GM19372 (cell line): Measurements from ENCODE around the gene ZNF708.
"Not testable (repeated sequence)": the region's sequence is repeated elsewhere in the genome, so short reads cannot be mapped to it uniquely, and the experiment has no call there.

ENCODE experiments used
- ATAC-seq: cut with Tn5 transposase; IDR thresholded peaks from one replicate; pipeline ENCODE4 v1.9.1; 2021; ENCODE audit warnings: mild to moderate bottlenecking, low read depth, moderate library complexity; ENCODE audit not compliant: unreplicated experiment

The ZNF708 gene

DNA sequence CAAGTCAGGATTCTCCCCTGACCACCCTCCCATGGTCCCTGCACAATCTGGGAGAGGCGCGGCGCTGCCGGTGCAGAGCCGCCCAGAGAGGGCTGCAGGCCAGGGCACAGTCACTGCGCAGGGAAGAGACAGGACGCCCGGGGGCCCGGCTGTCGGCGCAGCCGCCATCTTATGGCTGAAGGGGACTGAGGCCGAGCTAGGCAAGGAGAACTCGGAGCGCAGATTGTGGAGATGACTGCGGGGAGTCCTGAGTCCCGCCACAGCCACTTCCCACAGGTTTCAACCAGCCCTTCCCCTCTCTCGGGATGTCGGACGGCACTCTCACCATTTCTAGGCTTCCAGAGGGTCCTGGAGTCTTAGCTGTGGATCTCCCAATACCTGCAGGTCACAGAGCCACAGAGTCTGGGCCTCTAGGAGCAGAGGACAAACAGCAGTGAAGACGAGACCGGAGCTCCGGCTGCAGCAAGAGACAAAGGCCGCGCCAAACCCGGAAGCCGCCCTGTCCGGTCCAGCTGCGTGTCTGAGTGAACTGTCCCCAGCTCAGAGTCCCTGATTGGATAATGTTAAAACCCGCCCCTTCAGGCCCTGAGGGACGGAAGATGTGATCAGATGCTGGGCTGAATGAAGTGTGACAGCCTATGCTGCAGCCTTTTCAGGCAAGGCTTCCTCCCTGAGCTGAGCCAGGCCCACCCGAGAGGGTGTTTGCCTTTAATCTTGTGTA is at the start of gene ZNF708:
TSS of gene ZNF708 (minus strand) at position 526 of the 721 bp plus-strand sequence. CDS start at position 328, 198 bp downstream.
- ATAC-seq: peak; percentile 98

DNA sequence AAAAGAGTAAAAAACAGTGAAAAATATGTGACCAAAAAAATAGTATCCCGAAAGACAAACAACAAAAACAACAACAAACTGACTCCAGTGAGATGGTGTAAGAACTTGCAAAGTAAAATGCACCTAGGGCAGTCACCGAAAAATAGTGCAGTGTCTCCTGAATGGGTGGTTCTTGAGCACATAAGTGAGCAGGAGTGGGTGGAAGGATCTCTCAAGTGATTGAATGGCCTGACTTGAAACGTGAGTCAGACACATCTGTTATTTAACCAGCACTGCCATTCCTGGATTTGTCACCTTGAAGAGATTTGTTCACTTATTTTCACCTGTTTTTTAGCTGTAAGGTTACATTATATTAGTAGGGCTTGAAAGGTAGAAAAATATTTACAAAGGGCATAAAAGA is 33.1 kb upstream of the ZNF708 start:
- no peak for ATAC-seq

DNA sequence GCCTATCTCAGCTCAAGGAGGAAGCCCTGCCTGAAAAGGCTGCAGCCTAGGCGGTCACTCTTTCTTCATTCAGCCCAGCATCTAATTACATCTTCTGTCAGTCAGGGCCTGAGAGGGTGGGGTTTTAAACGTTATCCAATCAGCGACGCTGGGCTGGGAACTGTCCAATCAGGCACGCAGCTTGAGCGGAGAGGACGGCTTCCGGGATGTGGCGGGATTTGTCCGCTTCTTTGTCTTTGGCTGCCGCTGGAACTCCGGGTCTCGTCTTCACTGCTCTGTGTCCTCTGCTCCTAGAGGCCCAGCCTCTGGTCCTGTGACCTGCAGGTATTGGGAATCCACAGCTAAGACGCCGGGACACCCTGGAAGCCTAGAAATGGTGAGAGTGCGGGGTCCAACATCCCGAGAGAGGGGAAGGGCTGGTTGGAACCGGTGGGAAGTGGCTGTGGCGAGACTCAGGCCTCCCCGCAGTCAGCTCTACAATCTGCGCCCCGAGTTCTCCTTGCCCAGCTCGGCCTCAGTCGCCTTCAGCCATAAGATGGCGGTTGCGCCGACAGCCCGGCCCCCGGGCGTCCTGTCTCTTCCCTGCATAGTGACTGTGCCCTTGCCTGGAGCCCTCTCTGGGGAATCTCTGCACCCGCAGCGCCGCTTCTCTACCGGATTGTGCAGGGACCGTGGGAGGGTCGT is 29.7 kb upstream of the ZNF708 start, which contains the start of gene ZNF738:
TSS of gene ZNF738 (plus strand) at position 233 of the 684 bp plus-strand sequence. CDS start at position 374, 141 bp downstream.
- peak; percentile 95 for ATAC-seq

DNA sequence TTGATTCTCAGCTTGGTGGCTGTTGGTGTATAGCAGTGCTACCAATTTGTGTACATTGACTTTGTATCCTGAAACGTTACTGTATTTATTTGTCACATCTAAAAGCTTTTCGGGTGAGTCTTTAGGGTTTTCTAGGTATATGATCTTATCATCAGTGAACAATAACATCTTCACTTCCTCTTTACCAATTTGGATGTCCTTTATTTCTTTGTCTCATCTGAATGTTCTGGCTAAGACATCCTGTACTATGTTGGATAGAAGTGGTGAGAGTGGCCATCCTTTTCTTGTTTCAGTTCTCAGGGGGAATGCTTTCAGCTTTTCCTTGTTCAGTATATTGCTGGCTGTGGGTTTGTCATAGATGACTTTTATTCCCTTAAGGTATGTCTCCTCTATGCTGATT is 23.6 kb upstream of the ZNF708 start:
- ATAC-seq: no peak

DNA sequence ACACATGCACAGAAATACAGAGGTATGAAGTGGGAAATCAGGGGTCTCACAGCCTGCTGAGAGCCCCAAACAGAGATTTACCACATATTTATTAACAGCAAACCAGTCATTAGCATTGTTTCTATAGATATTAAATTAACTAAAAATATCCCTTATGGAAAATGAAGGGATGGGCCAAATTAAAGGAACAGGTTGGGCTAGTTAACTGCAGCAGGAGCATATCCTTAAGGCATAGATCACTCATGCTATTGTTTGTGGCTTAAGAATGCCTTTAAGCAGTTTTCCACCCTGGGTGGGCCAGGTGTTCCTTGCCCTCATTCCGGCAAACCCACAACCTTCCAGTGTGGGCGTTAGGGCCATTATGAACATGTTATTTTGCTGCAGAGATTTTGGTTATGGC is 15.6 kb upstream of the ZNF708 start:
- ATAC-seq: not testable (repeated sequence)

DNA sequence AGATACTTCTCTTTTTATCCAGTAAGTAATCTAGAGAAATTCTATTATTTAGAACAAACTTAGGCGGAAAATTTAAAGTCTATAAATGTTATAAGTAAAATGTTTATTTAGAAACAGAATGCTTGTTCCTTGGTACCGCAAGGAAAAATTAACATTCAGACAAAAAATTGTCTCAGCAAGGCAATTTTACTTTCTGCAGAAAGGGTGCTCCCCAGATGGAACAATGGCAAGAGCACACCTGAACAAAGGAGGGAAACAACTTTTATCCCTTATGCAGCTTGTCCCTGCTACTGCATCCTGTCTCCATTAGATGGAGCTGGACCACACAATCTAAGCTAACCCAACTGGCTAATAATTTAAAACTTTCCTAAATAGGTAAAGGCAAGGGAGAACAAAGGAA is 6.5 kb upstream of the ZNF708 start:
- ATAC-seq: no peak

DNA sequence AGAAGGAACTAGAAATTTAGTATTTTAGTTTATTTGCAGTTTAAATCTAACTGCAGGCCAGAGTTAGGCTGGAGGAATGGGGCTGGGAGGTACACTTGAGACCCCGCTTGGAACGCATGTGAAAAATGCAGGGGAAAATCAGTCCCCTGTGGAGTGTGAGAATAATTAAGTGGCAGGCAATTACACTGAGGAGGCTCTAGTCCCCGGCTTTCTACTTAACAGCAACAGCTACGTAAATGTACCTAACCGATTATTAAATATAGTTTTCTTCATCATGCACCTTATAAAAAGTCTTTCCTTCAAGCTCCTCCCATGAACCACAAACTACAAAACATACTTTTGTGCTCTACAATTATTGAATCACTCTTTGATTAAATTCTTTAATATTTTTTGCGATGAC is 804 bp downstream of the ZNF708 start:
- no peak for ATAC-seq

DNA sequence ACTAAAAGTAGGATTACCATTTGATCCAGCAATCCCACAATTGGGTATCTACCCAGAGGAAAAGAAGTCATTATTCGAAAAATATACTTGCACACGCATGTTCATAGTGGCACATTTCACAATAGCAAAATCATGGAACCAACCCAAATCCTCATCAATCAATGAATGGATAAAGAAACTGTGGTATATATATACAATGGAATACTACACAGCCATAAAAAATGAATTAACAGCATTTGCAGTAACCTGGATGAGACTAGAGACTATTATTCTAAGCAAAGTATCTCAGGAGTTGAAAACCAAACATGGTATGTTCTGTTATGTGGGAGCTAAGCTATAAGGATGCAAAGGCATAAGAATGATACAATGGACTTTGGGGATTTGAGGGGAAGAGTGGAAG is 3.0 kb downstream of the ZNF708 start:
- no peak for ATAC-seq

DNA sequence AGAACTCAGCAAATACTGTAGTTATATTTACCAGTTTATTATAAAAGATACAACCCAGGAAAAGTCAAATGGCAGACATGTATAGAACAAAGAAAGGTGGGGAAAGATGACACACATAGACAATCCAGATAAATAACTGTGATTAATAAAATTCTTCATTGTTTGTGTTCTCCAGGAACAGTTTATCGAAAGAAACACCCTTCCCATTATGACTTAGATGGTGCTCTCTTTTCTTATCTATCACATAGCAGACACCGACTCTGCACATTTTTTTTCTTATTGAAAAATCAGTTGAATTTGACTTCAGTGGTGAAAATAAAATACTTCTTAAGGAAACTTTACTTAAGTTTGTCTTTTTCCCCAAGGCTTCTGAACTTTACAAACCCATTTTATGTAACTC is 6.2 kb downstream of the ZNF708 start:
- ATAC-seq: no peak

DNA sequence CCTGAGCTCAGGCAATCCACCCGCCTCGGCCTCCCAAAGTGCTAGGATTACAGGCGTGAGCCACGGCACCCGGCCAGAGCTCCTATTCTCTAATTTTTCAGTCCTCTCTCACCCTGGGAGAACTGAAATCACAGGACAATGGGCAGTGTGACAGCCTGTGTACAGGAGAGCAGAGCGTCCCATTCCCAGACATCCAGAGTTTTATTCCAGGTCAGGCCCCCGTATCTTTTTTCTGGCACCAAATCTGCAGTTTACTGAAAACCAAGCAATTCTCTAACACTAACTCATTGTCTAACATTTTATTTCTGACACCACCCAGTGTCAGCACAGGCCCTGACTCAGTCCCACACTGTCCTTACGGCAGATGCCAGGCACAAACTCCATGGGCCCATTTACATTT is 6.7 kb downstream of the ZNF708 start:
- ATAC-seq: no peak

DNA sequence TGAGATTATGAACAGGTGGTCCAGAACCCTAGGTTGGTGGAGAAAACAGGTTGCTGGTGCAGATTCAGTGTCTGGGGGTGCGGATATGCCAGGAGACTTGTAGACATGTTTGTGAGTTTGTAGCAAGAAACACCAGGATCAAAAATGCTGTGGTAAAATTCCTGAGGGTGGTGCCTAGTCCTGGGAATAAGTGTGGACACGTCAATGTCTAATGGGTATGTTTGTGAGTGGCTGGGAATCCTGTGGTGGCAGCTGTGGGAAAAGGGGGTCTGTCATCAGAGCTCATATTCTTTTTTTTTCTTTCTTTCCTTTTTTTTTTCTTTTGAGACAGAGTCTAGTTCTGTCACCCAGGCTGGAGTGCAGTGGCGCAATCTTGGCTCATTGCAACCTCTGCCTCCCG is 7.2 kb downstream of the ZNF708 start:
- ATAC-seq: no peak

DNA sequence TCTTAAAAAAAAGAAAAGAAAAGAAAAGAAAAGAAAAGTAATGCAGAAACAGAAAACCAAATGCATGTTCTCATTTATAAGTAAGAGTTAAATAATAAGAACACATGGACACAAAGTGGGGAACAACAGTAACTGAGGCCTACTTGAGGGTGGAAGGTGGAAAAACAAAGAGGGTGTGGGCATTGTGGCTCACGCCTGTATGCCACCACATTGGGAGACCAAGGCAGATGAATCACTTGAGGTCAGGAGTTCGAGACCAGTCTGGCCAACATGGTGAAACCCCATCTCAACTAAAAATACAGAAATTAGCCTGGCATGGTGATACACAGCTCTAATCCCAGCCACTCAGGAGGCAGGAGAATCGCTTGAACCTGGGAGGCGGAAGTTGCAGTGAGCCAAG is 8.1 kb downstream of the ZNF708 start:
- no peak for ATAC-seq

DNA sequence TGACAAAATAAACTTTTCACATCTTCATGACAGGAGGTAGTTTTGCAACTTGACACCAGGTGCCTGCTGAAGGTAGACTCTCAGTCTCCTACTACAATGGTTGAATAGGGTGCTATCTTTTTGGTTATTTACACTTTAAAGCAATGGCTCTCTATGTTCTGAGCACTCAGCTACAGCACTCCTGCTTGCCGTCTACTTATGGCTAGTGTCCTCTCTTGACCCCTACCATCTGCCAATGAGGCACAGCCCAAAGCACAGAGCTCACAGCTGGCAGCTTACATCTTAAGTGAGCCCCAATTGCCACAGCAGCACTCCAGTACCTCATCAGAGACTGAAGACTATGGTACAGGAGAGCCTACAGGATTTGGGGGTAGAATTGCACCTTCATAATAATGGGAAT is 11.4 kb downstream of the ZNF708 start:
- no peak for ATAC-seq

DNA sequence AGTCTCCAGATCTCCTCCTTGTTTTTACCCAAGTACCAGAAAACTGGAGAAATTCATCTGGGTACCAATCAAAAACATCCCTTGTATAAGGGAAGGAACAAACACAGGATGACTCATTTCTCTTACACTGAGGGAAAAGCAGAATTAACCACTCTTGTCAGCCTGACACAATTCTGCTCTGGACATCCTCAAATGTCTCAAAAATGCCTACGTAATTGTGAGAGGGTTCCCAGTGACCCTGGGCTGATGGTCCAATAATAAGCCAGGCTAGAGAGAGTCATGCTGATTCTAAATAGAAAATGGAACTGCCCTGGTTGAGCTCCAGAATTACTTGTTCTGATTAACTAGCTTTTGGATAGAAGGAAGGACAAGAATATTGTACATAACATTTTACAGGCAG is 14.5 kb downstream of the ZNF708 start:
- no peak for ATAC-seq

DNA sequence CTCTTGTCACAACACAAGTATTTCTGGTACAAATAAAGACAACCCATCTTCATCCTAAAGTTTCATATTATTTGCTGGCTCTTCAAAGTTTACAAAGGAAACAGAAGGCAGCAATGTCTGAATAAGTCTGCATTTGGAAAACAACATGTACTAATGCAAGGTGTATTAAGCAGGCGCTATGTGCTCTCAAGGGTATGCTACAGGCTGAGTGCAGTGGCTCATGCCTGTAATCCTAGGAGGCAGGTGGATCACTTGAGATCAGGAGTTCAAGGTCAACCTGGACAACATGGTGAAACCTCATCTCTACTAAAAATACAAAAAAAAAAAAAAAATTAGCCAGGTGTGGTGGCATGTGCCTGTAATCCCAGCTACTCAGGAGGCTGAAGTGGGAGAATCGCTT is 16.4 kb downstream of the ZNF708 start:
- not testable (repeated sequence) for ATAC-seq

DNA sequence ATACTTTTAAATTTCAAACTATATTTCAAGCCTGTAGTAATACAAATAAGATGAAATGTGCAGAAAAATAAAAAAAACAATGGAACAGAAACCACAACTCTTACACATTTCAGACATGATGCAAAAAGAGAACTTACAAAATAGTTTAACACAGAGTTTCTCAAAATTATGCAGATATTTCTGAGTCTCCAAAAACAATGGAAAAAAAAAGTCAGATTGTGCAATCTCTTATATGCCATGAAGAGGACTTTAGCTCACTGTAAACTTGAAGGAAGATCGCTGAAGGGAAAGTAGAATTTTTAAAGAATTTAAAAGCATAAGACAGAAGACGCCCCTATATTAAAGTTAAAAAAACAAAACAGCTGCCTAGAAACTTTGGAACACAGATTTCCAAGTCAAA is 20.4 kb downstream of the ZNF708 start:
- ATAC-seq: no peak

DNA sequence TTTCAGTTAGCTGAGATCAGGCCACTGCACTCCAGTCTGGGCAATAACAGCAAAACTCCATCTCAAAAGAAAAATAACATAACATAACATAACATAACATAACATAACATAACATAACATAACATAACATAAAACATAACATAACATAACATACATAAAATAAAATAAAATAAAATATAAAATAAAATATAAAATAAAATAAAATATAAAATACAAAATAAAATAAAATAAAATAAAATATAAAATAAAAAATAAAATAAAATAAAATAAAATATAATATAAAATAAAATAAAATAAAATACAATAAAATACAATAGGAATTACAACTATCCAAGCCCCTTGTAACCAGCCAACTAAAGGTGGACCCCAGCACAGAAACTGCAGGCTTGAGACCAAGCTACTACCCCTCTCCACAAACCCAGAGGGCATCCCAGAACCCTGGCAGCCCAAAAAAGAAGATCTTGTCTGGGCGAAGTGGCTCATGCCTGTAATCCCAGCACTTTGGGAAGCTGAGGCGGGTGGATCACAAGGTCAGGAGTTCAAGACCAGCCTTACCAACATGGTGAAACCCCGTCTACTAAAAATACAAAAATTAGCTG is 22.2 kb downstream of the ZNF708 start:
- not testable (repeated sequence) for ATAC-seq

DNA sequence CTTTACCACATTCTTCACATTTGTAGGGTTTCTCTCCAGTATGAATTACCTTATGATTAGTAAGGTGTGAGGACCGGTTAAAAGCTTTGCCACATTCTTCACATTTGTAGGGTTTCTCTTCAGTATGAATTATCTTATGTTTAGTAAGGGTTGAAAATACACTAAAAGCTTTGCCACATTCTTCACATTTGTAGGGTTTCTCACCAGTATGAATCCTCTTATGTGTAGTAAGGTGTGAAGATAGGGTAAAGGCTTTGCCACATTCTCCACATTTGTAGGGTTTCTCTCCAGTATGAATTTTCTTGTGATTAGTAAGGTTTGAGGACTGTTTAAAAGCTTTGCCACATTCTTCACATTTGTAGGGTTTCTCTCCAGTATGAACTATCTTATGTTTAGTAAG is 35.4 kb downstream of the ZNF708 start:
- ATAC-seq: not testable (repeated sequence)

DNA sequence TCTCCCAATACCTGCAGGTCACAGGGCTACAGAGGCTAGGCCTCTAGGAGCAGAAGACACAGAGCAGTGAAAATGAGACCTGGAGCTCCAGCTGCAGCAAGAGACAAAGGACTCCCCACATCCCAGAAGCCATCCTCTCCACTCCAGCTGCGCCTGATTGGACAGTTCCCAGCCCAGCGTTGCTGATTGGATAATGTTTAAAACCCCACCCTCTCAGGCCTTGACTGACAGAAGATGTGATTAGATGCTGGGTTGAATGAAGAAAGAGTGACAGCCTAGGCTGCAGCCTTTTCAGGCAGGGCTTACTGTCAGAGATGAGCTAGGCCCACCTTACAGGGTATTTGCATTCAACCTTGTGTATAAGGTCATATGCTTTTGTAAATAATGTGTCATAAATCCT is 59.4 kb downstream of the ZNF708 start:
- ATAC-seq: no peak

DNA sequence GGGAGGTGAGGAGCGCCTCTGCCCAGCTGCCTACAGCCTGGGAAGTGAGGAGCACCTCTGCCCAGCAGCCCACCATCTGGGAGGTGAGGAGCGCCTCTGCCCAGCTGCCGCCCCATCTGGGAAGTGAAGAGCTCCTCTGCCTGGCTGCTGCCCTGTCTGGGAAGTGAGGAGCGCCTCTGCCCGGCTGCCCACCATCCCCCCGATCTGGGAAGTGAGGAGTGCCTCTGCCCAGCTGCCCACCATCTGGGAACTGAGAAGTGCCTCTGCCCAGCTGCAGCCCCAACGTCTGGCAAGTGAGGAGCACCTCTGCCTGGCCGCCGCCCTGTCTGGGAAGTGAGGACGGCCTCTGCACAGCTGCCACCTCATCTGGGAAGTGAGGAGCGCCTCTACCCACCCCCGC is 64.3 kb downstream of the ZNF708 start:
- ATAC-seq: no peak

DNA sequence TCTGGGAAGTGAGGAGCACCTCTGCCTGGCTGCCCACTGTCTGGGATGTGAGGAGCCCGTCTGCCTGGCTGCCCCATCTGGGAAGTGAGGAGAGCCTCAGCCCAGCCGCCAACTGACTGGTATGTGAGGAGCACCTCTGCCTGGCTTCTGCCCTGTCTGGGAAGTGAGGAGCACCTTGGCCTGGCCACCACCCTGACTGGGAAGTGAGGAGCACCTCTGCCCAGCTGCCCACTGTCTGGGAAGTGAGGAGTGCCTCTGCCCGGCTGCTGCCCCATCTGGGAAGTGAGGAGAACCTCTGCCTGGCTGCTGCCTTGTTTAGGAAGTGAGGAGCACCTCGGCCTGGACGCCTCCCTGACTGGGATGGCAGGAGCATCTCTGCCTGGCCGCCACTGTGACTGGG is 64.8 kb downstream of the ZNF708 start:
- ATAC-seq: no peak
